A673 (cell line): ENCODE data around the gene SDK1. TPM values are rescaled to one million over a fixed set of nuclear protein-coding genes. Genes with fewer than 3 reads are reported as not detected.

Experiments used
- BruUV-seq: library from RNA; stranded (reverse); fragments of 400-500 nt; replicated peaks from 2 replicates; lab custom pipeline; 2021; lab: Mats Ljungman, UMichigan
- CTCF ChIA-PET: fragments of 300-600 bp; sonication (Branson Sonifier 250); formaldehyde crosslinking; loops from one replicate; lab custom pipeline; 2022; ENCODE audit warnings: antibody characterized with exemption; lab: Charles Lee
- POLR2A ChIA-PET: fragments of 300-600 bp; sonication (Branson Sonifier 250); formaldehyde crosslinking; loops from one replicate; lab custom pipeline; 2022; ENCODE audit warnings: antibody characterized with exemption; ENCODE audit not compliant: low non-redundant PET; lab: Charles Lee
- DNase-seq: peaks from one replicate; pipeline ENCODE4 v3.0.0-alpha.2; 2015; ENCODE audit warnings: low spot score
- H3K27ac ChIP-seq: fragments of 200-600 bp; sonication (generic); 2 replicates; pipeline ENCODE4 v1.5.1; 2016; ENCODE audit warnings: mixed run types, low read depth, mild to moderate bottlenecking, mixed read lengths, antibody characterized with exemption, low read length; ENCODE audit not compliant: poor library complexity, severe bottlenecking
- H3K27me3 ChIP-seq: fragments of 200-600 bp; sonication (generic); replicated peaks from 2 replicates; pipeline ENCODE4 v1.6.1; 2017; ENCODE audit warnings: mixed run types, low read depth, mild to moderate bottlenecking, mixed read lengths, antibody characterized with exemption, low read length; ENCODE audit not compliant: insufficient read depth, poor library complexity
- H3K36me3 ChIP-seq: fragments of 200-600 bp; sonication (generic); 2 replicates; pipeline ENCODE4 v1.6.1; 2016; ENCODE audit warnings: mixed run types, mild to moderate bottlenecking, mixed read lengths, antibody characterized with exemption, low read length; ENCODE audit not compliant: insufficient read depth, poor library complexity, severe bottlenecking
- H3K4me1 ChIP-seq: fragments of 200-600 bp; sonication (generic); 2 replicates; pipeline ENCODE4 v1.6.1; 2017; ENCODE audit warnings: mixed run types, mild to moderate bottlenecking, mixed read lengths, antibody characterized with exemption, low read length; ENCODE audit not compliant: insufficient read depth, poor library complexity, severe bottlenecking
- H3K4me3 ChIP-seq: fragments of 200-600 bp; sonication (generic); 2 replicates; pipeline ENCODE4 v1.5.1; 2016; ENCODE audit warnings: low read depth, mixed run types, mild to moderate bottlenecking, mixed read lengths, low read length; ENCODE audit not compliant: poor library complexity, severe bottlenecking
- H3K9me3 ChIP-seq: fragments of 200-600 bp; sonication (generic); 2 replicates; pipeline ENCODE4 v1.6.1; 2016; ENCODE audit warnings: mixed run types, low read depth, mild to moderate bottlenecking, mixed read lengths, antibody characterized with exemption, low read length; ENCODE audit not compliant: poor library complexity, severe bottlenecking
- CTCF ChIP-seq: fragments of 300-800, 200-600 bp; sonication (generic); conservative IDR thresholded peaks from 2 replicates; pipeline ENCODE4 v1.5.1; 2017; ENCODE audit warnings: low read depth, mild to moderate bottlenecking, antibody characterized with exemption, low read length, moderate library complexity, mixed read lengths
- EZH2 ChIP-seq: fragments of 200-600 bp; sonication (generic); IDR thresholded peaks from 2 replicates; pipeline ENCODE4 v1.6.1; 2017; ENCODE audit warnings: borderline replicate concordance, low read depth, mild to moderate bottlenecking, mixed read lengths, antibody characterized with exemption, low read length; ENCODE audit not compliant: poor library complexity, severe bottlenecking
- intact Hi-C: fragments of 100-400 bp; cut with micrococcal nuclease; formaldehyde crosslinking; loops from one replicate; pipeline ENCODE4 v1.10.0; 2022; ENCODE audit not compliant: unreplicated experiment
- total RNA-seq: library from RNA; stranded (reverse); gene quantifications from 2 replicates; pipeline ENCODE4 v1.2.3, GENCODE V29; 2021

The SDK1 gene
- total RNA-seq, 1 experiment from 2014 or later, result 14.7 TPM

GRCh38 chr7:3956949-3957348 is 655.9 kb downstream of the SDK1 start:
- no peaks in the 10 kb centered on the region for H3K36me3 ChIP-seq
- BruUV-seq, result no TSS peak
- no peaks in the 10 kb centered on the region for H3K9me3 ChIP-seq
- CTCF ChIA-PET, result no interaction called here
- intact Hi-C loops, result no loop called here
- TF ChIP-seq CTCF (no peak), EZH2 (no peak)
- H3K4me3 ChIP-seq, result no peak overlapping the region
- H3K27me3 ChIP-seq, result no peaks in the 10 kb centered on the region
- POLR2A ChIA-PET, result no interaction called here
- no peak for DNase-seq
- no peaks in the 10 kb centered on the region for H3K4me1 ChIP-seq
- H3K27ac ChIP-seq, result no peak overlapping the region

DNA sequence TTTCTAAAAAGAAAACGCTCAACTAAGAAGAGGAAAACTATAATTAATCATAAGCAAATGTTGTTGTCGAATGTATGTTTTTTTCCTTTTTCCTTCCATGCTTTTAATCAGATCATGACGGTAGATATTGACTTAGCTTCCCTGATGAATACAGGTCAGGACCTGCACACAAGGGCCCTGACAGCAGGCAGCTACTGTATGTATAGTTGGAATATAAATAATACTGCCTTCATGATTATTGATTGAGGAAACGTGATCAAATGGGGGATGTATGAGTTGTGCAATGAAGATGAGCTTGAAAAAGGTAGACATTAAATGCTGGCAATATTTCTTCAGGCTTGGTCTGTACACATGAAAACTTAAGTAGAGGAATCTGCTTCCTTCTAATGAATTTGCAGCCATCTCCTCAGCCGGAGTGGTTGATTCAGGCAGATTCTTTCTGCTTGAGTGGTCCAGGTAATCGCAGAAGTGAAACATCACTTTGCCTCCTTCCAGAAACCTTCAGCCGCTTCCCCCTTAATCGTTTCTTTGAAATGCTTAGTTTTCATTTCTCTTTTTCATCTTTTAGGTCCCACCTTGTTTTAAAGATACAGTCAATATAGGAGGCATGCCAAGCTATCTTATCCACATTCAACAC is 656.5 kb downstream of the SDK1 start:
- no peaks in the 10 kb centered on the region for H3K36me3 ChIP-seq
- no peaks in the 10 kb centered on the region for H3K4me1 ChIP-seq
- H3K27me3 ChIP-seq, result no peaks in the 10 kb centered on the region
- TF ChIP-seq CTCF (no peak), EZH2 (no peak)
- no peak for DNase-seq
- no peak overlapping the region for H3K27ac ChIP-seq
- ChIA-PET POLR2A (no interaction called here), CTCF (no interaction called here)
- intact Hi-C loops, result no loop called here
- no TSS peak for BruUV-seq
- H3K9me3 ChIP-seq, result no peaks in the 10 kb centered on the region
- H3K4me3 ChIP-seq, result no peak overlapping the region

- H3K9me3 ChIP-seq, result no peaks in the 10 kb centered on the region
- no TSS peak for BruUV-seq
- no peaks in the 10 kb centered on the region for H3K36me3 ChIP-seq
- H3K27ac ChIP-seq, result no peak overlapping the region
- no peak for DNase-seq
- ChIA-PET POLR2A (no interaction called here), CTCF (no interaction called here)
- no peaks in the 10 kb centered on the region for H3K4me1 ChIP-seq
- no peak overlapping the region for H3K4me3 ChIP-seq
- intact Hi-C loops, result no loop called here
- H3K27me3 ChIP-seq, result no peaks in the 10 kb centered on the region
- TF ChIP-seq CTCF (no peak), EZH2 (no peak)
These were observed 657.0 kb downstream of the SDK1 start for GRCh38 chr7:3958109-3958483.
